Activated CD4-positive, alpha-beta T cell treated with anti-CD3 and anti-CD28 coated beads, Interleukin-10, Interleukin-2, amounts not matched to agents 100 ng/mL and 50 ng/mL, durations not matched to agents 16 hours and 8 hours (primary cell): ENCODE data around the gene VILL.
"Not testable (repeated sequence)": the region's sequence is repeated elsewhere in the genome, so short reads cannot be mapped to it uniquely, and the experiment has no call there.

Experiments used
- DNase-seq: peaks from one replicate; pipeline ENCODE4 v3.0.0-alpha.2; 2020

Gene VILL

DNA sequence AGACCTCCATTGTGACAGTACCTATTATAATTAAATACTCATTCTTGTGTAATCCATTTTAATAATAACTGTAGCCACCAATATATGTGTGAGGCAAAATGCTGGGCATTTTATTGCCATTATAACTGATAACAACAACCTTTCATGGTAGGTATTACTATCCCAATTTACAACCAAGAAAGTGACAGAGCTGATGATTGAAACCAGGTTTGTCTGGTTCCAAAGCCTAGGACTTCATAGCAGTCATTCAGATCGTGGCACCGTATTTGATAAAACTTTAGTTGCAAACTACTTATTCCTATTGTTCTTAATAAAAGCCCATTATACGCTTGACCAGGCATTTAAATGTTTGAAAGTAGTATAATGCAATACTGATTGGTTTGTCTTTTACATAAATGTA is 26.4 kb upstream of the VILL start:
- no peak for DNase-seq

DNA sequence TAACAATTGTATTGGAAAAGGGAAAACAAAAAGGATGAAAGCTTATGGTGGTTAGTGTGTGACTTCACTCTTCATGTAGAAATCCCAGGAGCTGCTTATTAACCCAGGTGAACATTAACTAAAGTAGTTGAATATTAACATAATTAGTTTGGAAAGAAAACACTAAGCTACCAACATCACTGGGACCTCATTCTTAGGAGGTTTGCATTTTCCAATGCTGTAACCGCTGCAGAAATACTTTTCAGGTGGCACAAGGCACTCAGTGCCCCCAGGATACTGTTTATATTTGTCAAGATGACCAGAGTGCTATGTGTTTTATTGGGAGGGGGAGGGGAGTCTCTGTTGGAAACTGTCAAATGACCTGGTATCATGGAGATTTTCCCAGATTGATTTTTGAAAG is 25.9 kb upstream of the VILL start:
- DNase-seq, result no peak

DNA sequence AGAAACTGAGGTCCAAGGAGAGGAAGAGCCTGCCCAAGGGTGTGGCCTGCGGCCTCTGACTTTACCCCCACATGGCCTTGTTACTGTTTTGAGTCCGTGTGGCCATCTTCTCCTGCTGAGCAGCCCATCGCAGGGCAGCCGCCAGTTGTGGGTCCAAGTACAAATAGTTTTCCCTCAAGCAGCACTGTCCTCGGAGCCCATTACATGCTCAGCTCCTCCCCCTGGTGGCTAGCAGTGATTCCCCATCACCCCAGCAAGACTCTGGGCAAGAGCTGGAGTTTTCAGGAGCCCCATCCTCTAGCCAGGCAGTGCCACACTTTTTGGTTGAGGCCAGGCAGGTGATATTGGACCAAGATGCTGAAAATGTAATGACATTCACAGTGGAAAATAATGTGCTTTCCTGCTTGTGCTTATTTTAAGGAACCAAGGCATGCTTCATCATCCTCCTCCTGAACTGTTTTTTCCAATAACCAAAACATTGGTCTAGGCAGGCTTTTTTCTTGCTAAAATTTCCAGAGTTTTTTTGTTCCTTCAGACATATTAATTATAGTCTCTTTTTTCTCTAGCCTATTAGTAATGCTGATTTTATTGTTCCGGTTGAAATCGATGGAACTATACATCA is 23.2 kb upstream of the VILL start:
- DNase-seq, result peak; percentile 59

- no peak for DNase-seq
These were observed 22.4 kb upstream of the VILL start for GRCh38 chr3:37968199-37968598.

DNA sequence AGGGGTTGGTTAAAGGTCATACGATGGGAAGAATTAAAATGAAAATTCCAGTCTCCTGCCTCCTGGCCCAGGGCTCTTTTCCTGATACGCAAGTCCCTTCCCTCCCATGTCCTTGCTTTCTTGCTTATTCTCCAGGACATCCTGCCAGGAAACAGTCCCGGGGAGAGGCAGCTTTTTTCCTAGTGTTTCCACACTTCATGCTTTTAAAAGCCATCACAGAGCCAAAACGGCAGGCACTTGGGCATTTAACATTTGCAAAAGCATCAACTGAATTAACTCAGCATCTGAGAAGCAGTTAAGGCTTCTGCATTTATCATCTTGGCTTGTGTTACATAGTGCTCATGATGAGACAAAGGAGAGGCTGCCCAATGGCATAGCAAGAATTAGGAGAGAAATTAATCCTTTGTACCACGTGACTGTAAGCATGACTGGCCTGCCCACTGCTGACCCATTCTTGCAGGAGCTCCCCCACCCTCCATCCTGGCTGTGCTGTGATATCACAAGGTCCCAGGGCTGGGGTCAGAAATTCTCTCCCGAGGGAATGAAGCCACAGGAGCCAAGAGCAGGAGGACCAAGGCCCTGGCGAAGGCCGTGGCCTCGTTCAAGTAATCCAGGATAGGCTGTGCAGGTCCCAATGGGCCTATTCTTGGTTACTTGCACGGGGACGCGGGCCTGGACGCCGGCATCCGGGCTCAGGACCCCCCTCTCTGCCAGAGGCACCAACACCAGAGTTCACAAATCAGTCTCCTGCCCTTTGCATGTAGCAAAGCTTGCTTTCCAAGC is 21.6 kb upstream of the VILL start:
- DNase-seq, result no peak

DNA sequence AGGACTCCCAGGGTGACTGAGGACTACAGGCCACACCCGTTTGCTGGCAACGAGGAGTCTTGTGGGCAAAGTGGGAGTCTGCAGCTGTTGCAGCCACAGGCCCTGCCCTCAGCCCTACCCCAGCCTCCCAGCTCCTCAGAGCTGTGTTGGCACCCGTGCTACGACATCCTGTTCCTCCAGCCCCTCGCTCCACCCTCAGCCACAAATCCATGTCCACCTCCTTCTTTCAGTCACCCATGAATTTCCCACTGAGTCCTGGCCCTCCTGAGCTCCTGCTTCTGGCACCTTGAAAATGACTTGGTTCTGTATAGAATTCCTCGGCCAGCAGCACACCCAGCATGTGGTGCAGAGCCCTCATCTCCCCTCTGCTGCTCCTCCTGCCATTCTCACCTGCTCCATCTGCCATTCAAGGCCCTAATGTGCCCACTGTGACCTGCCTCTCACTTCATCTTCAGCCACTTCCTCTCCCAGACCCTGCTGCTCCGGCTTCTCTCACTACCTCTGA is 20.9 kb upstream of the VILL start:
- DNase-seq, result no peak

GRCh38 chr3:37970802-37971201 is 19.8 kb upstream of the VILL start:
- no peak for DNase-seq

DNA sequence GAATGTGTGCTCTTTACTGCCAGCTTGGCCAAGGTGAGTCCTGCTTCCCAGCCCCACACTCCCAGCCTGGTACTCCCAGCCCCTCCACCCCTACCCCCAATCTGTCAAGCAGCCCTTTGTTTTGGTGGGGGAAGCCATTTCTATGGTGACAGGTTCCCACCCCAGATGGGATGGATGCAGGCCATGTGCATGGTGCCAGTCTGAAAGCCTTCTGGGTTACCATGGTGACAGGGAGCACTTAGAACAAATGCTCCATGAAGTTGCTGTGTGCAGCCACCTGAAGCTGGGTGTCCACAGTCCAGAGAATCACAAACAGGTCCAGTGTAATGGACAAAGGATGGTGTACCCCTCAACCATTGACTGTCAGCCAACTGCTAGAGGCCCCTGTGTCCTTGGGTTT is 19.1 kb upstream of the VILL start:
- DNase-seq, result no peak

- DNase-seq, result not testable (repeated sequence)
These were observed 18.5 kb upstream of the VILL start for GRCh38 chr3:37972056-37972455.

DNA sequence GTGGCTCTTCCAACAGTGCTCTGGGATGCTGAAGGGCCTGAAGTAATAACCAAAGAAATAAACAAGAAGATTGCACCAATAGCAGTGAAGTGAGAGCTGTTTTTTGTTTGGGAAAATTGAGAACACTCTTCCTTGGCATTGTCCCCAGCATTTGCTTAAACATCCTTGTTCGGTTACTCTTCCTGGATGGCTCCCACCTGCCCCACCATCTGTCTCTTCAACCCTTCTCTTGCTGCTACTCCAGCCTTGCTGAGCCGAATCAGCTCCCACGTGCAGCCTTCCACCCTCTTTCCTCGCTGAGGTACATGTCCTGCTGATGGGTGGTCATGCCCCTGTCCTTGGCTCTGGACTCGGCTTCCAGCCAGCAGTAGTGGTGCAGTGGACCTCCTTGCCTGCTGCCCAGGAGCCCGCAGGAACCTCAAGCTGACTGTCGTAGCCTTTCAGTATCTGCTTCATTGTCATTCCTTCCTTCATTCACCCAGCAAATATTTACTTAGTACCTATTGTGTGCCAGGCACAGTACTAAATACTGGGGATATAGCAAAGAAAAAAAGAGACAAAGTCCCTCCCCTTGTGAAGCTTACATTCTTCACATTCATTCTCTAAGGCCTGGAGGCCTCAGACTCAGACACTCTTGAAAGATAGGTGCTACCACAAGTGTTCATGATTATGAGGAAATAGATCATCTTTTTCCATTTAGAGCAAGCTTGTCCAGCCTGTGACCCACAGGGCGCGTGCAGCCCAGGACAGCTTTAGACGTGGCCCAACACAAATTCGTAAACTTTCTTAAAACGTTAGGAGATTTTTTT is 17.1 kb upstream of the VILL start:
- no peak for DNase-seq

GRCh38 chr3:37974121-37975083 is 16.2 kb upstream of the VILL start:
- peak; percentile 76 for DNase-seq

- DNase-seq, result no peak
These were observed 10.8 kb upstream of the VILL start for GRCh38 chr3:37979541-37980461.

DNA sequence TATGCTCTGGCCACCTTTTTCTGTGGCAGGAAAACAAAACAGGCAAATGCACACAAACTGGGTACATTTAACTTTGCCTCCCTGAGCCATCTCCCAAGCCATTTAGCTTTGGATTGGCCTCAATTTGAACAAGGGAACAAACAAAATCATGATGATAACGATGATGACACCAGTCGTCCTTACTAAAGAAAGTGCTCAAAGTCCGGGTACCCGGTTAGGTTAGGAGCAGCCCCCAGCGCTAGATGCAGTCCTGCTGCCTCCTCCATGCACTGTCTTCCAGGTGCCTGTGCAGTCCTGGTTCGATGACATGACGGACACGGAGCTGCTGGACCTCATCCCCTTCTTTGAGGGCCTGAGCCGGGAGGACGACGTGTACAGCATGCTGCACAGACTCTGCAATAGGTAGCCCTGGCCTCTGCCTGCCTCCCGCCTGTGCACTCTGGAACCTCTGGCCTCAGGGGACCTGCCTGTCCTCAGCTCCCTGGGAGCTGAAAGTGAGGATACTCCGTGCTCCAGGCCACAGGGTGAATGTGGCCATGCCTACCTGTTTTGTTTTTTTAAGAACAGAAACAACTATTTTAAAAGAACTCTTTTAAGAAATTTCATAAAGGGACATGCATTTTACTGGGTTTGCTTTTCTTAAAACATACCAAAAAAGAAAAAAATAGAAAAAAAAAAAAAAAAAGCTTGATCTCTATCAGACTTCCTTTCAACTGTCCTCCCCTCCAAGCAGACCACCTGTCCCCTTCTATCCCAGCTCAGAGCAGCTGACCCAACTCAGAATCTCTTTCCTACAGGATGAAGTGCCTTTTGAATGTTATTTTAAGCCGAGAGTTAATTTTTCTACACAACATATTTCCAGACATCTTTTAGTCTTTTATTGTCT is 9.9 kb upstream of the VILL start:
- no peak for DNase-seq

DNA sequence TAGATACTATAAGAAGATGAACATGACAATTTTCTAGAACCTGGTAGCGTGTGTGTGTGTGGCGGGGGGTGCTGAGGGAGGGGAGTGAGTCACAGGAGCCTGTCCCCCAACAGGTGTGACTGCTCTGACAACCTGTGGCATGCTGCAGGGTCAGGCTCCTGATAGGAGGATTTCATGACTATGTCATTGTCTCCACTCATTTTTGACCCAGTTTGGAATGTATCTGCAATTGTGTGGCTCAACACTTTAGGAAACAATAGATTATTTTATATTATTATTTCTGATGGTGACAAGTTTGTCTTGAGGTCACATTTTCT is 9.3 kb upstream of the VILL start:
- no peak for DNase-seq

- DNase-seq, result no peak
These were observed 8.3 kb upstream of the VILL start for GRCh38 chr3:37982331-37982730.

- no peak for DNase-seq
These were observed 6.5 kb upstream of the VILL start for GRCh38 chr3:37984051-37984450.

DNA sequence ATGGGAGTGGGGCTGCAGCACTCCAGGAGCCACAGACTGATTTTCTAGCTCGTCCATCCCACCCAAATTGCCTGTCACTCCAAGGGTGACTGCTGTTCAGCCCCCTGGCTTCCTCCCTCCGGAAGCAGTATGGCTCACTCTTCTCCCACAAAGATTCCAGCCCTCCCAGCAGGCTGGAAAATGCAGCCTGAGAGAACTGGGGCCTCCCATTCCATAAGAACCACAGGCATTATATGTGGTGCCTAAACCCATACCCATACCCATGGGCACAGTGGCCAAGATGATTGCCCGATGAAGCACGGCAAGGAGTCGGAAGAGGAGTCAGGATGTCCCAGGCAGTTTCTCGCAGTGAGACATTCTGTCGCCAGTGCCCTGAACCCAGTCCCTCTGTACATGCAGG is 6.0 kb upstream of the VILL start:
- DNase-seq, result no peak

- DNase-seq, result no peak
These were observed 4.8 kb upstream of the VILL start for GRCh38 chr3:37985637-37986320.

GRCh38 chr3:37986479-37987314 is 3.9 kb upstream of the VILL start:
- DNase-seq, result no peak
